PC-9 (cell line): ENCODE data around the gene ILDR1.

Source experiments
- CTCF ChIP-seq: fragments of 200-600 bp; sonication (generic); conservative IDR thresholded peaks from 2 replicates; pipeline ENCODE4 v1.6.1; 2017; ENCODE audit warnings: mixed run types, antibody characterized with exemption, mild to moderate bottlenecking, moderate library complexity
- EZH2 ChIP-seq: fragments of 200-600 bp; sonication (generic); IDR thresholded peaks from 2 replicates; pipeline ENCODE4 v1.8.0; 2017; ENCODE audit warnings: antibody characterized with exemption, low read depth

GRCh38 chr3:122000936-122001605 lies 21.0 kb downstream of the ILDR1 start:
- TF ChIP-seq CTCF (no peak), EZH2 (no peak)
